ENCODE results near the gene WTAP. TPM values are rescaled to one million over a fixed set of nuclear protein-coding genes. Genes with fewer than 3 reads are reported as not detected.
"Not testable (repeated sequence)": the region's sequence is repeated elsewhere in the genome, so short reads cannot be mapped to it uniquely, and the experiment has no call there.

Gene WTAP
- total RNA-seq, 4 donors from 2014 or later = 83.6 to 132 (median 119) TPM

DNA sequence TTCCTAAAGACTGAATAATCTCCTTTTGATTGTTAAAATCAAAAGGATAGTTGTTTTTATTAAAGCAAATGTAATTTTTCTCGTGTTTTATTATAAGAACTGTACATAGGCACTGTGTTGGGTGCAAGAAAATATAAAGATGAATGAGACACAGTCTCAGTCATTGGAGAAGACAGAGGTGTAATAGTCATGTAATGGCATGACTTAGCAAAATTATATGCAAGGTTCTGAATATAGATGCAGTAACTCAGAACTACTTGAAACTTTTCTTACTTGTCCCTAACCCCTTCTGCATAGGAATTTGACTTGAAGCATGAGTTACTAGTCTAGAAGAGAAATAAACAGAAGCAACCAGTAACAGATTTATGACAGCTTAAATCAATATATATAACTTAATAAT is 14.9 kb downstream of the WTAP start:
- intact Hi-C loops (cut with DNase I) = no loop called here
- Histone ChIP-seq H3K27me3 (no peaks in the 10 kb centered on the region), H3K4me3 (replicated peaks in 1 of 3) (no peak overlapping the region), H3K9me3 (no peaks in the 10 kb centered on the region), H3K4me1 (no peaks in the 10 kb centered on the region), H3K36me3 (peaks cover 55 to 62% of the 10 kb centered on the region in 2 donors), H3K27ac (no peak overlapping the region)
- 86 to 94% methylated on average over 1 of the region's 1 CpG for WGBS, 2 donors
- DNase-seq = no peak
- TF ChIP-seq POLR2A (IDR thresholded peaks at IDR 0.05) = no peak
- TF ChIP-seq, protein P1, sequence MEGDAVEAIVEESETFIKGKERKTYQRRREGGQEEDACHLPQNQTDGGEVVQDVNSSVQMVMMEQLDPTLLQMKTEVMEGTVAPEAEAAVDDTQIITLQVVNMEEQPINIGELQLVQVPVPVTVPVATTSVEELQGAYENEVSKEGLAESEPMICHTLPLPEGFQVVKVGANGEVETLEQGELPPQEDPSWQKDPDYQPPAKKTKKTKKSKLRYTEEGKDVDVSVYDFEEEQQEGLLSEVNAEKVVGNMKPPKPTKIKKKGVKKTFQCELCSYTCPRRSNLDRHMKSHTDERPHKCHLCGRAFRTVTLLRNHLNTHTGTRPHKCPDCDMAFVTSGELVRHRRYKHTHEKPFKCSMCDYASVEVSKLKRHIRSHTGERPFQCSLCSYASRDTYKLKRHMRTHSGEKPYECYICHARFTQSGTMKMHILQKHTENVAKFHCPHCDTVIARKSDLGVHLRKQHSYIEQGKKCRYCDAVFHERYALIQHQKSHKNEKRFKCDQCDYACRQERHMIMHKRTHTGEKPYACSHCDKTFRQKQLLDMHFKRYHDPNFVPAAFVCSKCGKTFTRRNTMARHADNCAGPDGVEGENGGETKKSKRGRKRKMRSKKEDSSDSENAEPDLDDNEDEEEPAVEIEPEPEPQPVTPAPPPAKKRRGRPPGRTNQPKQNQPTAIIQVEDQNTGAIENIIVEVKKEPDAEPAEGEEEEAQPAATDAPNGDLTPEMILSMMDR (IDR thresholded peaks at IDR 0.05) = no peak

- Histone ChIP-seq H3K4me1 (no peaks in the 10 kb centered on the region), H3K27ac (no peak overlapping the region), H3K36me3 (peaks cover 74 to 76% of the 10 kb centered on the region in 2 donors), H3K4me3 (replicated peaks in 1 of 3) (no peak overlapping the region), H3K27me3 (no peaks in the 10 kb centered on the region), H3K9me3 (no peaks in the 10 kb centered on the region)
- WGBS, 2 donors = 86 to 91% methylated on average over 7 of the region's 7 CpGs
- intact Hi-C loops (cut with DNase I) = no loop called here
- no peak for TF ChIP-seq POLR2A (IDR thresholded peaks at IDR 0.05)
- TF ChIP-seq, protein P1 (IDR thresholded peaks at IDR 0.05) = no peak
- no peak for DNase-seq
Measured at GRCh38 chr6:159745081-159745480, 17.8 kb downstream of the WTAP start.

GRCh38 chr6:159746759-159747158 is 19.5 kb downstream of the WTAP start:
- intact Hi-C loops (cut with DNase I) = no loop called here
- H3K27ac ChIP-seq = no peak overlapping the region
- H3K4me1 ChIP-seq = no peaks in the 10 kb centered on the region
- TF ChIP-seq, protein P1 (IDR thresholded peaks at IDR 0.05) = no peak
- TF ChIP-seq POLR2A (IDR thresholded peaks at IDR 0.05) = no peak
- H3K36me3 ChIP-seq = peaks cover 80 to 81% of the 10 kb centered on the region in 2 donors
- H3K4me3 ChIP-seq (replicated peaks in 1 of 3) = no peak overlapping the region
- DNase-seq = no peak
- no peaks in the 10 kb centered on the region for H3K9me3 ChIP-seq
- 88 to 93% methylated on average over 1 of the region's 1 CpG for WGBS, 2 donors
- H3K27me3 ChIP-seq = no peaks in the 10 kb centered on the region

- H3K4me1 ChIP-seq; H3K4me3 ChIP-seq (replicated peaks in 1 of 3); DNase-seq; H3K9me3 ChIP-seq; H3K27me3 ChIP-seq; intact Hi-C loops (cut with DNase I); H3K27ac ChIP-seq: not testable (repeated sequence)
- 86 to 93% methylated on average over 7 of the region's 7 CpGs for WGBS, 2 donors
- H3K36me3 ChIP-seq = peaks cover 76 to 79% of the 10 kb centered on the region in 2 donors
Measured at GRCh38 chr6:159748127-159748526, 20.8 kb downstream of the WTAP start.

GRCh38 chr6:159751448-159751847 is 24.1 kb downstream of the WTAP start:
- peaks cover 53 to 70% of the 10 kb centered on the region in 2 donors for H3K36me3 ChIP-seq
- H3K27ac ChIP-seq = no peak overlapping the region
- H3K9me3 ChIP-seq = no peaks in the 10 kb centered on the region
- 87 to 90% methylated on average over 3 of the region's 3 CpGs for WGBS, 2 donors
- H3K27me3 ChIP-seq = no peaks in the 10 kb centered on the region
- intact Hi-C loops (cut with DNase I) = no loop called here
- H3K4me3 ChIP-seq (replicated peaks in 1 of 3) = no peak overlapping the region
- peaks cover 1 to 2% of the 10 kb centered on the region in 2 donors for H3K4me1 ChIP-seq
- no peak for DNase-seq
- TF ChIP-seq POLR2A (IDR thresholded peaks at IDR 0.05) = no peak
- TF ChIP-seq, protein P1 (IDR thresholded peaks at IDR 0.05) = no peak

Measured in thyroid gland (tissue), 4 donors.